HFFc6 (cell line): ENCODE data around the gene COA8. TPM values are rescaled to one million over a fixed set of nuclear protein-coding genes. Genes with fewer than 3 reads are reported as not detected.
A peak's percentile ranks its signal among the peaks of the same experiment; 100 is the strongest.

Experiments used
- DNase-seq: peaks from one replicate; pipeline ENCODE4 v3.0.0-alpha.2; 2018
- H3K27ac Mint-ChIP-seq: 2 replicates; pipeline ENCODE4 v1.8.0; 2020; ENCODE audit warnings: mild to moderate bottlenecking, mixed read lengths
- H3K27me3 Mint-ChIP-seq: 2 replicates; pipeline ENCODE4 v1.8.0; 2021; ENCODE audit warnings: mild to moderate bottlenecking, moderate library complexity, mixed read lengths; ENCODE audit not compliant: insufficient read depth
- H3K36me3 Mint-ChIP-seq: 2 replicates; pipeline ENCODE4 v1.8.0; 2021; ENCODE audit warnings: low read depth, mixed read lengths
- H3K4me1 Mint-ChIP-seq: 2 replicates; pipeline ENCODE4 v1.8.0; 2020; ENCODE audit warnings: low read depth, mixed read lengths
- H3K4me3 Mint-ChIP-seq: 2 replicates; pipeline ENCODE4 v1.8.0; 2020; ENCODE audit warnings: mild to moderate bottlenecking, moderate library complexity, mixed read lengths
- H3K9me3 Mint-ChIP-seq: 2 replicates; pipeline ENCODE4 v1.8.0; 2020; ENCODE audit warnings: mild to moderate bottlenecking, mixed read lengths
- CTCF ChIP-seq: fragments of 200-600 bp; sonication (generic); IDR thresholded peaks from 2 replicates; pipeline ENCODE4 v1.5.0; 2021; ENCODE audit warnings: antibody characterized with exemption, mild to moderate bottlenecking
- total RNA-seq, 6 experiments: library from RNA; stranded (reverse); fragmentation: NEBNext Ultra II Directional; extraction: Animal tissue kit (Norgen Biotek cat#: 25700); gene quantifications; 2 replicates in 1 of 6; 3 replicates in 5 of 6; pipeline ENCODE4 v1.2.3, GENCODE V29; 2021

COA8 gene
- total RNA-seq, 6 experiments from 2014 or later, result 38.7 to 54.8 (median 46.9) TPM

GRCh38 chr14:103584326-103584915, 21.7 kb downstream of the COA8 start:
- peaks cover 20% of the 10 kb centered on the region for H3K36me3 Mint-ChIP-seq
- TF ChIP-seq CTCF, result no peak
- no peak for DNase-seq
- no peaks in the 10 kb centered on the region for H3K27me3 Mint-ChIP-seq
- no peak overlapping the region for H3K27ac Mint-ChIP-seq
- no peak overlapping the region for H3K4me3 Mint-ChIP-seq
- no peaks in the 10 kb centered on the region for H3K4me1 Mint-ChIP-seq
- no peaks in the 10 kb centered on the region for H3K9me3 Mint-ChIP-seq

- H3K27ac Mint-ChIP-seq, result peak overlapping the region; percentile 85; the same call in 1 of the 2 replicates
- no peaks in the 10 kb centered on the region for H3K9me3 Mint-ChIP-seq
- no peak for DNase-seq
- TF ChIP-seq CTCF, result no peak
- H3K36me3 Mint-ChIP-seq, result peaks cover 9% of the 10 kb centered on the region
- H3K27me3 Mint-ChIP-seq, result peaks cover 5% of the 10 kb centered on the region; the same call in 1 of the 2 replicates
- no peak overlapping the region for H3K4me3 Mint-ChIP-seq
- H3K4me1 Mint-ChIP-seq, result peaks cover 38% of the 10 kb centered on the region
Measured at GRCh38 chr14:103593577-103593976, 30.8 kb downstream of the COA8 start.

- TF ChIP-seq CTCF, result no peak; the same call in 1 of the 2 replicates
- Mint-ChIP-seq H3K27ac (peak overlapping the region; percentile 85), H3K4me3 (peak overlapping the region; percentile 66), H3K4me1 (peaks cover 38% of the 10 kb centered on the region), H3K27me3 (peaks cover 5% of the 10 kb centered on the region; the same call in 1 of the 2 replicates), H3K9me3 (no peaks in the 10 kb centered on the region), H3K36me3 (peaks cover 4% of the 10 kb centered on the region)
- peak; percentile 80 for DNase-seq
Measured at GRCh38 chr14:103594265-103594664, 31.5 kb downstream of the COA8 start.

DNA sequence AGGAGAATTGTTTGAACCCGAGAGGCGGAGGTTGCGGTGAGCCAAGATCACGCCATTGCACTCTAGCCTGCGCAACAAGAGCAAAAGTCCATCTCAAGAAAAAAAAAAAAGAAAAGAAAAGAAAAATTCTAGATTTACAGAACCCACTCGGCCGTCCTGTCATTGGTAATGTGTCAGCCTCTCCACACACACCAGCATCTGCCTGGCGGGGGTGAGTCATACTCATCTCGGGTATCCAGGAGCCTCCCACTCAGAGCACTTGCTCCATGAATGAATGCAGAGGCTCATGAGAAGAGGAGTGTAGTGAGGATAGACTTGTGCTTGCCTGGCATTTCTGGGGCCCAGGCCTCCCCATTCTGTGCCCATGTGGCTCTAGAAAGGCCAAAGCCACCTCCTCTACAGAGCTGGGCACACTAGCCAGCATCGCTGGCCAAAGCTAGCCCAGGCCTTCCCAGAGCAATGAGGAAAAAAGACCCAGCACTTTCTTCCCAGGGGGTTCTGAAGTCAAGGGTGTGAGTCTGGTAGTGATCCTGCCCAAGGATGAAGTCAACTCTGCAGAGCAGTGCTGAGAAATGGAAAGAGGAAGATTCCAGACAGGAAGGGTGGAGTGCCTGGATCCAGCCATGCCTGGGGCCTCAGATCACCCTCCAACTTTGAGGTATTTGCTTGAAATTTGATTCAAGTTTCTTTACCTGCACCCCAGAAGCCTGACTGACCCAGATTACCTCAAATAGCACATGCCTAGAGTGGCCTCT, 35.0 kb downstream of the COA8 start:
- Mint-ChIP-seq H3K27me3 (peaks cover 5% of the 10 kb centered on the region; the same call in 1 of the 2 replicates), H3K4me3 (peak overlapping the region; percentile 62), H3K27ac (peak overlapping the region; percentile 69), H3K4me1 (peaks cover 38% of the 10 kb centered on the region), H3K9me3 (no peaks in the 10 kb centered on the region), H3K36me3 (peaks cover 3% of the 10 kb centered on the region; the same call in 1 of the 2 replicates)
- TF ChIP-seq CTCF, result no peak
- DNase-seq, result peak; percentile 87

DNA sequence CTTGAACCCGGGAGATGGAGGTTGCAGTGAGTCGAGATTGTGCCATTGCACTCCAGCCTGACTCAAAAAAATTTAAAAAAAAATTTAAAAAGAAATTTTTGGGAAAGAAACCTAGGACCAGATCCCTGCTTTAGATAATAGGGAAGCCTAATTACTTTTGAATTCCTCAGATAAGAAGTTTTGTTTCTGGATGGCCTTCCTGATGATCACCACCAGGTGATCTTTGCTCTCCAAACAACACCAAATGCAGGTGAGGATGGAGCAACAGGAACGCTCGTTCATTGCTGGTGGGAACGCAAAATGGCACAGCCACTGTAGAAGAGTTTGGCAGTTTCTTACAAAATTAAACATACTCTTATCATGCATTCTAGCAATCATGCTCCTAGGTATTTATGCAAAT, 37.7 kb downstream of the COA8 start:
- peaks cover 16% of the 10 kb centered on the region for H3K4me1 Mint-ChIP-seq

More for the DNA sequence above, 37.7 kb downstream of the COA8 start:
- Mint-ChIP-seq H3K27me3 (peaks cover 6% of the 10 kb centered on the region; the same call in 1 of the 2 replicates), H3K4me3 (no peak overlapping the region), H3K36me3 (peaks cover 3% of the 10 kb centered on the region; the same call in 1 of the 2 replicates), H3K27ac (no peak overlapping the region), H3K9me3 (no peaks in the 10 kb centered on the region)
- 0 out of 2 replicates have a peak, but pooled peaks have one; percentile 11 for TF ChIP-seq CTCF
- no peak for DNase-seq
